PC-9 (cell line): ENCODE measurements around the gene PAM16. TPM values are rescaled to one million over a fixed set of nuclear protein-coding genes. Genes with fewer than 3 reads are reported as not detected.

Experiments used
- BruUV-seq: library from RNA; stranded (reverse); fragments of 400-500 nt; replicated peaks from 2 replicates; lab custom pipeline; 2021; lab: Mats Ljungman, UMichigan
- CTCF ChIA-PET: fragments of 300-600 bp; sonication (Branson Sonifier 250); formaldehyde crosslinking; loops from one replicate; lab custom pipeline; 2022; ENCODE audit warnings: antibody characterized with exemption; lab: Charles Lee
- POLR2A ChIA-PET: fragments of 300-600 bp; sonication (Branson Sonifier 250); formaldehyde crosslinking; loops from one replicate; lab custom pipeline; 2022; ENCODE audit warnings: antibody characterized with exemption; ENCODE audit not compliant: unreplicated experiment; lab: Charles Lee
- DNase-seq, 2 experiments: peaks; one replicate each; pipeline versions ENCODE4 v3.0.0 to v3.0.0-alpha.2; 2015 to 2022; ENCODE audit warnings: mixed read lengths in 1 of 2
- H2AFZ ChIP-seq: fragments of 200-600 bp; sonication (generic); 2 replicates; pipeline ENCODE4 v1.8.1; 2017; ENCODE audit warnings: antibody characterized with exemption
- H3F3A ChIP-seq: fragments of 200-600 bp; sonication (generic); 2 replicates; pipeline ENCODE4 v1.8.1; 2017; ENCODE audit warnings: antibody characterized with exemption, mild to moderate bottlenecking, low read depth; ENCODE audit not compliant: insufficient read depth
- H3K27ac ChIP-seq: fragments of 200-600 bp; sonication (generic); 2 replicates; pipeline ENCODE4 v1.6.1; 2016; ENCODE audit warnings: mixed run types
- H3K27me3 ChIP-seq: fragments of 200-600 bp; sonication (generic); 2 replicates; pipeline ENCODE4 v1.6.1; 2016; ENCODE audit warnings: low read depth, mixed run types; ENCODE audit not compliant: insufficient read depth
- H3K36me3 ChIP-seq: fragments of 200-600 bp; sonication (generic); 2 replicates; pipeline ENCODE4 v1.6.1; 2016; ENCODE audit warnings: low read depth, mixed run types
- H3K4me1 ChIP-seq: fragments of 200-600 bp; sonication (generic); replicated peaks from 2 replicates; pipeline ENCODE4 v1.6.1; 2016; ENCODE audit warnings: mixed run types; ENCODE audit not compliant: insufficient read depth
- H3K4me2 ChIP-seq: fragments of 200-600 bp; sonication (generic); 2 replicates; pipeline ENCODE4 v1.6.1; 2017; ENCODE audit warnings: mixed run types
- H3K4me3 ChIP-seq: fragments of 200-600 bp; sonication (generic); 2 replicates; pipeline ENCODE4 v1.6.1; 2016; ENCODE audit warnings: mixed run types
- H3K79me2 ChIP-seq: fragments of 200-600 bp; sonication (generic); 2 replicates; pipeline ENCODE4 v1.6.1; 2017; ENCODE audit warnings: low read depth, mixed run types
- H3K9me2 ChIP-seq: fragments of 200-600 bp; sonication (generic); 2 replicates; pipeline ENCODE4 v1.8.1; 2017; ENCODE audit warnings: mild to moderate bottlenecking; ENCODE audit not compliant: insufficient read depth
- H3K9me3 ChIP-seq: fragments of 200-600 bp; sonication (generic); 2 replicates; pipeline ENCODE4 v1.8.1; 2016; ENCODE audit warnings: low read depth; ENCODE audit not compliant: insufficient read depth
- H4K20me1 ChIP-seq: fragments of 200-600 bp; sonication (generic); 2 replicates; pipeline ENCODE4 v1.8.1; 2017; ENCODE audit not compliant: insufficient read depth
- EZH2 ChIP-seq: fragments of 200-600 bp; sonication (generic); IDR thresholded peaks from 2 replicates; pipeline ENCODE4 v1.8.0; 2017; ENCODE audit warnings: antibody characterized with exemption, low read depth
- intact Hi-C: fragments of 100-400 bp; cut with micrococcal nuclease; formaldehyde crosslinking; loops from one replicate; pipeline ENCODE4 v1.10.0; 2022; ENCODE audit not compliant: unreplicated experiment
- total RNA-seq: library from RNA; stranded (reverse); gene quantifications from 2 replicates; pipeline ENCODE4 v1.2.3, GENCODE V29; 2021
- TF ChIP-seq, protein P1 (sequence below): fragments of 200-600 bp; sonication (generic); conservative IDR thresholded peaks from 2 replicates; pipeline ENCODE4 v1.6.1; 2017; ENCODE audit warnings: mixed run types, antibody characterized with exemption, mild to moderate bottlenecking, moderate library complexity

PAM16 gene
- total RNA-seq, 1 experiment from 2014 or later, result 95.9 TPM

DNA sequence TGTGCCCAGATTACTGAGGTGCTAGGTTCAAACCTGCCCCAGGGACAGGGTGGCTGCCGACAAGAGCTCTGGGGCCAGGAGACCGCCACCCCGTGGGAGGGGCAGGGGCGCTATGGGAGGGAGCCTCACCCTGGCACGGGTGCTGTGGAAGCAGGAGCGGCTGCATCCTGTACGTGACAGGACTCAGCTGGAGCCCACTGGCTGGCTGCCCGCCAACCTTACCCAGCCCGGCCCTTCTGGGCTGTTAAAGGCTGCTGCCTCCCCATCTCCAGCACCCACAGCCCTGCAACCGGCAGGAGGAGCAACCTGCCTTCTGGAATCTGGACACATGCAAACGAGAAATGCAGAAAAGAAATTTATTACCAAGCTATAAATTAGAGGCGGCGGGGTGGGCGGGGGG lies 11.2 kb downstream of the PAM16 start:
- Histone ChIP-seq H3K27ac (no peak overlapping the region), H3K27me3 (no peaks in the 10 kb centered on the region), H2AFZ (no peak overlapping the region), H3K4me2 (no peak overlapping the region), H3K4me3 (no peak overlapping the region), H3K79me2 (peaks cover 20% of the 10 kb centered on the region), H3F3A (peaks cover 8% of the 10 kb centered on the region; the same call in 1 of the 2 replicates), H3K4me1 (no peaks in the 10 kb centered on the region), H3K36me3 (no peaks in the 10 kb centered on the region), H3K9me2 (no peaks in the 10 kb centered on the region), H3K9me3 (no peaks in the 10 kb centered on the region), H4K20me1 (peaks cover 36% of the 10 kb centered on the region)
- ChIA-PET POLR2A (interaction anchor here (0.5 to 0.6 kb wide), 2 partner anchors 32 to 51 kb away, joined by 3 to 7 read pairs; no protein-coding TSS in a partner anchor), CTCF (interaction anchor here (1.4 to 1.6 kb wide), 2 partner anchors 50 to 66 kb away, joined by 3 to 9 read pairs; no protein-coding TSS in a partner anchor)
- BruUV-seq, result no TSS peak
- TF ChIP-seq, protein P1, sequence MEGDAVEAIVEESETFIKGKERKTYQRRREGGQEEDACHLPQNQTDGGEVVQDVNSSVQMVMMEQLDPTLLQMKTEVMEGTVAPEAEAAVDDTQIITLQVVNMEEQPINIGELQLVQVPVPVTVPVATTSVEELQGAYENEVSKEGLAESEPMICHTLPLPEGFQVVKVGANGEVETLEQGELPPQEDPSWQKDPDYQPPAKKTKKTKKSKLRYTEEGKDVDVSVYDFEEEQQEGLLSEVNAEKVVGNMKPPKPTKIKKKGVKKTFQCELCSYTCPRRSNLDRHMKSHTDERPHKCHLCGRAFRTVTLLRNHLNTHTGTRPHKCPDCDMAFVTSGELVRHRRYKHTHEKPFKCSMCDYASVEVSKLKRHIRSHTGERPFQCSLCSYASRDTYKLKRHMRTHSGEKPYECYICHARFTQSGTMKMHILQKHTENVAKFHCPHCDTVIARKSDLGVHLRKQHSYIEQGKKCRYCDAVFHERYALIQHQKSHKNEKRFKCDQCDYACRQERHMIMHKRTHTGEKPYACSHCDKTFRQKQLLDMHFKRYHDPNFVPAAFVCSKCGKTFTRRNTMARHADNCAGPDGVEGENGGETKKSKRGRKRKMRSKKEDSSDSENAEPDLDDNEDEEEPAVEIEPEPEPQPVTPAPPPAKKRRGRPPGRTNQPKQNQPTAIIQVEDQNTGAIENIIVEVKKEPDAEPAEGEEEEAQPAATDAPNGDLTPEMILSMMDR, result no peak
- no peak for TF ChIP-seq EZH2
- no peak for DNase-seq
- intact Hi-C loops, result no loop called here

DNA sequence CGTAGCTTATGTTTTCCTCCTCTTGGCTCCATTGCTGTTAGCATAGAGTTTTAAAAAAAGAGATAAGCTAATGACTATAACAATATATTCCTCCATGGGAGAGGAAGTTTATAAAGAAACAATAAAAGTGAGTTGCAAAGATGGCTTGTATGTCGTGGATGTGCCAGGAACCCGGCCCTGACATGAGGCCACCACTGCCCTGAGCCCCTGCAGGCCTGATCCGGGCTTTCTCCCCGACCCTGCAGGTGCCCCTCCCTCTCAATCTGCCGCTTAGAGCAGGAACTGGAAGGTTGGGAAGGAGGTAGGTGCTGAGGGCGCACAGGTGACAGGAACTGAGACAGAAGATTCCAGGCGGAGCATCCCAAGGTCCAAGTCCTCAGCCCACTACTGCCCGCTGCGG lies 11.7 kb downstream of the PAM16 start:
- Histone ChIP-seq H4K20me1 (peaks cover 39% of the 10 kb centered on the region), H3K4me1 (no peaks in the 10 kb centered on the region), H3K36me3 (no peaks in the 10 kb centered on the region), H3F3A (peaks cover 7% of the 10 kb centered on the region; the same call in 1 of the 2 replicates), H3K9me2 (no peaks in the 10 kb centered on the region), H3K9me3 (no peaks in the 10 kb centered on the region), H3K4me3 (no peak overlapping the region), H3K79me2 (peaks cover 20% of the 10 kb centered on the region), H2AFZ (no peak overlapping the region), H3K27me3 (no peaks in the 10 kb centered on the region), H3K27ac (no peak overlapping the region), H3K4me2 (no peak overlapping the region)
- TF ChIP-seq EZH2, result no peak
- TF ChIP-seq, protein P1, result no peak
- BruUV-seq, result no TSS peak
- no peak for DNase-seq
- ChIA-PET POLR2A (interaction anchor here (0.6 kb wide), 1 partner anchor 51 kb away, joined by 7 read pairs; no protein-coding TSS in a partner anchor), CTCF (interaction anchor here (0.6 to 1.4 kb wide), 3 partner anchors 29 to 187 kb away, joined by 3 to 7 read pairs (median 3); no protein-coding TSS in a partner anchor)
- intact Hi-C loops, result no loop called here

DNA sequence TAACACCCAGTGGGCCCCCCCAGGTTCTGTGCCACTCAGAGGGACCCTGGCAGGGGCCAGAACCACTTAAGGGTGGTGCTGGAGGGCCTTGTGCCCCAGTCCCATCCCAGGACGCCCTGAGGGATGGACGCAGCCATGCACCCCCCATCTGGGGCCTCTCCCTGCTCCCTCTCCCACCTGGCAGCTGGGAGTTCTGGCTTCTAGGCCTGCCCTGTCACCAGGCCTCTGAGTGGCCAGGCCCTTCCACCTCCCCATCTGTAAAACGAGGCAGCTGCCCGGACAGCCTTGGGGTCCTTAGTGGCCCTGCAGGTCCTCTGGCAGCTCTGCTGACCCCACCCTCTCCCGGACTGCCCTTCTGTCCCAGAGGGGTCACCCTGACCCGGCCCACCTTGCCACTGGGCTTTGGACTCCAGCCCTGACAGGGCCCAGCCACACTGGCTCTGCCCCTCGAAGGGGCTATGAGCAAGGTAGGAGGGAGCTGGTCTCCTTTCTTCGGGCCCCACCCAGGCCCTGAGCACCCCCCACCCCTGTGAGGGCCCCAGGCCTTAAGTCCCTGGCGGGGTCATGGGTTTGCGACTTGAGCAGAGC lies 12.3 kb downstream of the PAM16 start:
- no peak overlapping the region for H2AFZ ChIP-seq
- no peak overlapping the region for H3K4me2 ChIP-seq
- H3K36me3 ChIP-seq, result no peaks in the 10 kb centered on the region
- no peak overlapping the region for H3K27ac ChIP-seq
- H3F3A ChIP-seq, result peaks cover 7% of the 10 kb centered on the region; the same call in 1 of the 2 replicates
- peaks cover 17% of the 10 kb centered on the region for H3K79me2 ChIP-seq
- intact Hi-C loops, result no loop called here
- no peak for TF ChIP-seq EZH2
- TF ChIP-seq, protein P1, result no peak
- no peaks in the 10 kb centered on the region for H3K27me3 ChIP-seq
- POLR2A ChIA-PET, result no interaction called here
- no peak for DNase-seq
- CTCF ChIA-PET, result interaction anchor here (0.6 to 1.4 kb wide), 3 partner anchors 30 to 187 kb away, joined by 3 to 7 read pairs (median 3); no protein-coding TSS in a partner anchor
- peaks cover 39% of the 10 kb centered on the region for H4K20me1 ChIP-seq
- H3K4me3 ChIP-seq, result no peak overlapping the region
- no peaks in the 10 kb centered on the region for H3K4me1 ChIP-seq
- BruUV-seq, result no TSS peak
- no peaks in the 10 kb centered on the region for H3K9me2 ChIP-seq
- no peaks in the 10 kb centered on the region for H3K9me3 ChIP-seq
